Activated CD4-positive, alpha-beta T cell treated with anti-CD3 and anti-CD28 coated beads, Interleukin-10, Interleukin-2, amounts not matched to agents 100 ng/mL and 50 ng/mL, durations not matched to agents 16 hours and 8 hours (primary cell): Measurements from ENCODE around the gene GPBP1.
A peak's percentile ranks its signal among the peaks of the same experiment; 100 is the strongest.
"Not testable (repeated sequence)": the region's sequence is repeated elsewhere in the genome, so short reads cannot be mapped to it uniquely, and the experiment has no call there.

ENCODE experiments used
- DNase-seq: peaks from one replicate; pipeline ENCODE4 v3.0.0-alpha.2; 2020

The GPBP1 gene

GRCh38 chr5:57173319-57174127 is at the start of gene GPBP1:
TSS of gene GPBP1 (plus strand) at chr5:57174059. CDS start at chr5:57214131, 40,072 bp downstream.
- peak; percentile 98 for DNase-seq

- no peak for DNase-seq
Measured at GRCh38 chr5:57128325-57128724, 45.5 kb upstream of the GPBP1 start.

- DNase-seq: no peak
Measured at GRCh38 chr5:57133574-57133973, 40.3 kb upstream of the GPBP1 start.

- no peak for DNase-seq
Measured at GRCh38 chr5:57137401-57137800, 36.5 kb upstream of the GPBP1 start.

- DNase-seq: no peak
Measured at GRCh38 chr5:57152316-57152715, 21.5 kb upstream of the GPBP1 start.

GRCh38 chr5:57155033-57155432 is 18.8 kb upstream of the GPBP1 start:
- no peak for DNase-seq

- DNase-seq: no peak
Measured at GRCh38 chr5:57157131-57157530, 16.7 kb upstream of the GPBP1 start.

- no peak for DNase-seq
Measured at GRCh38 chr5:57157666-57158065, 16.2 kb upstream of the GPBP1 start.

- no peak for DNase-seq
Measured at GRCh38 chr5:57163553-57164006, 10.3 kb upstream of the GPBP1 start.

GRCh38 chr5:57164124-57164523 is 9.7 kb upstream of the GPBP1 start:
- DNase-seq: no peak

GRCh38 chr5:57165171-57165570 is 8.7 kb upstream of the GPBP1 start:
- not testable (repeated sequence) for DNase-seq

- no peak for DNase-seq
Measured at GRCh38 chr5:57166276-57166675, 7.6 kb upstream of the GPBP1 start.

- DNase-seq: no peak
Measured at GRCh38 chr5:57167201-57167600, 6.7 kb upstream of the GPBP1 start.

- DNase-seq: not testable (repeated sequence)
Measured at GRCh38 chr5:57170116-57170515, 3.7 kb upstream of the GPBP1 start.

- DNase-seq: peak; percentile 56
Measured at GRCh38 chr5:57171816-57172465, 1.9 kb upstream of the GPBP1 start.

GRCh38 chr5:57172466-57173318 is 1.2 kb upstream of the GPBP1 start:
- DNase-seq: peak; percentile 49

- peak; percentile 41 for DNase-seq
Measured at GRCh38 chr5:57174128-57174889, 450 bp downstream of the GPBP1 start.

- no peak for DNase-seq
Measured at GRCh38 chr5:57174890-57175510, 1.1 kb downstream of the GPBP1 start.

GRCh38 chr5:57175551-57176309 is 1.9 kb downstream of the GPBP1 start:
- DNase-seq: peak; percentile 75

GRCh38 chr5:57176350-57176857 is 2.5 kb downstream of the GPBP1 start:
- peak; percentile 55 for DNase-seq
